ENCODE measurements around the gene ENTPD6. TPM values are rescaled to one million over a fixed set of nuclear protein-coding genes. Genes with fewer than 3 reads are reported as not detected.

ENTPD6 gene
- total and polyA plus RNA-seq, 2 experiments from 2014 or later: 32.9 to 50.4 TPM

GRCh38 chr20:25251558-25251957 is 56.0 kb downstream of the ENTPD6 start:
- Histone ChIP-seq H3K27ac (no peak overlapping the region), H3K4me2 (ENCODE audit: unreplicated experiment) (no peak overlapping the region), H3K9me2 (ENCODE audit: insufficient read depth) (no peaks in the 10 kb centered on the region), H3K36me3 (ENCODE audit: low read depth) (peaks cover 4% of the 10 kb centered on the region; the same call in 1 of the 2 replicates), H3K9me3 (ENCODE audit: low read depth) (no peaks in the 10 kb centered on the region), H2AFZ (no peak overlapping the region), H3K4me3 (no peak overlapping the region), H3K9ac (no peak overlapping the region), H3K27me3 (replicated peaks; ENCODE audit: insufficient read depth) (no peaks in the 10 kb centered on the region), H3F3A (ENCODE audit: insufficient read depth) (peaks cover 9% of the 10 kb centered on the region), H4K20me1 (ENCODE audit: insufficient read depth) (no peaks in the 10 kb centered on the region), H3K79me2 (ENCODE audit: insufficient read depth) (peaks cover 81% of the 10 kb centered on the region), H3K4me1 (ENCODE audit: insufficient read depth) (peaks cover 32% of the 10 kb centered on the region)
- 85 to 88% methylated on average over 4 of the region's 4 CpGs for WGBS, 2 experiments (ENCODE audit: low coverage in 1 of 2, low lambda C conversion rate in 2 of 2, missing lambda C conversion rate in 2 of 2)
- TF ChIP-seq EZH2phosphoT487 (IDR thresholded peaks at IDR 0.05; ENCODE audit: insufficient read depth, low read depth): no peak
- in situ Hi-C loops (cut with MboI): no loop called here
- no peak for DNase-seq

DNA sequence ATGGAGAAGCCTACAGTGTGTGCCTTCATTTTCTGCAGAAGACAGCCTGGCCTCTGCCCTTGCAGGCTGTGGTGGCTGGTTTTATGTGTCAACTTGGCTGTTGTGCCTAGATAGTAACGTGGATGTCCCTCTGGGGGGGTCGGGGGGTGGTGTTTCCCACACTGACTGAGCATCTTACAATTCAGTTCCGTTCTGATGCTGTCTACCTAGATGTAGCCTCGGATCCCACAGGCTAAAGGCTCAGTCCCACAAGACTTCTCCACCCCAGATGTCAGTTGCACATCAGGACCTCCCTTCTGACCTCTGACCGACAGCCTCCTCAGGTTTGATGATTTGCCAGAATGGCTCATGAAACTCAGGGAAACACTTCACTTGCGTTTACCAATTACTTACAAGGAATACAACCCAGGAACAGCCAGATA is 56.7 kb downstream of the ENTPD6 start:
- Histone ChIP-seq H3K36me3 (ENCODE audit: low read depth) (peaks cover 4% of the 10 kb centered on the region; the same call in 1 of the 2 replicates), H3K4me3 (no peak overlapping the region), H3K79me2 (ENCODE audit: insufficient read depth) (peaks cover 88% of the 10 kb centered on the region), H3K9ac (no peak overlapping the region), H3K27ac (no peak overlapping the region), H3K27me3 (replicated peaks; ENCODE audit: insufficient read depth) (no peaks in the 10 kb centered on the region), H4K20me1 (ENCODE audit: insufficient read depth) (no peaks in the 10 kb centered on the region), H3K4me1 (ENCODE audit: insufficient read depth) (peaks cover 29% of the 10 kb centered on the region), H3K9me3 (ENCODE audit: low read depth) (no peaks in the 10 kb centered on the region), H2AFZ (no peak overlapping the region), H3F3A (ENCODE audit: insufficient read depth) (peaks cover 9% of the 10 kb centered on the region), H3K4me2 (ENCODE audit: unreplicated experiment) (no peak overlapping the region), H3K9me2 (ENCODE audit: insufficient read depth) (no peaks in the 10 kb centered on the region)
- TF ChIP-seq EZH2 (IDR thresholded peaks at IDR 0.05; ENCODE audit: insufficient read depth, poor library complexity, severe bottlenecking) (no peak), EZH2phosphoT487 (IDR thresholded peaks at IDR 0.05; ENCODE audit: insufficient read depth, low read depth) (no peak)
- in situ Hi-C loops (cut with MboI): no loop called here
- WGBS, 2 experiments (ENCODE audit: low coverage in 1 of 2, low lambda C conversion rate in 2 of 2, missing lambda C conversion rate in 2 of 2): 85 to 89% methylated on average over 6 of the region's 6 CpGs
- no peak for DNase-seq

DNA sequence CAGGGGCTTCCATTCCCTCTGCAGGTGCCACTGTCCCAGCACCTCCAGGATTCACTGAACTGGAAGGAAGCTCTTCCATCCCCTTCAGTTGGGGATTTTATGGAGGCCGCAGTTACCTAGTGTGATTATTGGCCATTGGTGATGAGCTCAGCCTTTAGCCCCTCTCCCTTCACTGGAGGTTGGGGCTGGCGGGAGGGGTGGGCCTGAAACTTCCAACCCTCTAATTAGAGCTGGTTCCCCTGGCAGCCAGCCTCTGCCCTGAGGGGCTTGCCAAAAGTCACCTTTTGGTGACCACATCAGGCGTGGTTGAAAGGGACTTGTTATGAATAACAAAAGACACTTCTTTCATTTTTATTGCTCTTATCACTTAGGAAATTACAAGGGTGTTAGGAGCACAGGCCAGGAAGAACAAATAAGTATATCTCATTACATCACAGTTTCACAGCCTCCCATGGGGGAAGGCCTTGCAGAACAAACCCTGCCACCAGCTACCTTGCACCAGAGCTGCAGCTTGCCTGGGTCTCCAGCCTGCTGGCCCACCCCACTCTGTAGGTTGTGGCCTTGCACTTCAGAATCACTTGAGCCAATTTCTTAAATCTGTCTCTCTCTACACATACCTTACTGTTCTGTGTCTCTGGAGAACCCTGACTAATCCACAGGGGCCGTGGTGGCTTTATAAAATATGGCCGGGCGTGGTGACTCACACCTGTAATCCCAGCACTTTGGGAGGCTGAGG is 57.3 kb downstream of the ENTPD6 start:
- H3K9ac ChIP-seq: no peak overlapping the region
- peaks cover 4% of the 10 kb centered on the region; the same call in 1 of the 2 replicates for H3K36me3 ChIP-seq (ENCODE audit: low read depth)
- no peak for TF ChIP-seq EZH2 (IDR thresholded peaks at IDR 0.05; ENCODE audit: insufficient read depth, poor library complexity, severe bottlenecking)
- TF ChIP-seq EZH2phosphoT487 (IDR thresholded peaks at IDR 0.05; ENCODE audit: insufficient read depth, low read depth): no peak
- no peak overlapping the region for H3K27ac ChIP-seq
- H3K79me2 ChIP-seq (ENCODE audit: insufficient read depth): peaks cover 94% of the 10 kb centered on the region
- H4K20me1 ChIP-seq (ENCODE audit: insufficient read depth): no peaks in the 10 kb centered on the region
- no peaks in the 10 kb centered on the region for H3K9me3 ChIP-seq (ENCODE audit: low read depth)
- peaks cover 29% of the 10 kb centered on the region for H3K4me1 ChIP-seq (ENCODE audit: insufficient read depth)
- H3K4me2 ChIP-seq (ENCODE audit: unreplicated experiment): no peak overlapping the region
- no peak overlapping the region for H2AFZ ChIP-seq
- H3F3A ChIP-seq (ENCODE audit: insufficient read depth): peaks cover 9% of the 10 kb centered on the region
- H3K27me3 ChIP-seq (replicated peaks; ENCODE audit: insufficient read depth): no peaks in the 10 kb centered on the region
- 88 to 94% methylated on average over 6 of the region's 6 CpGs for WGBS, 2 experiments (ENCODE audit: low coverage in 1 of 2, low lambda C conversion rate in 2 of 2, missing lambda C conversion rate in 2 of 2)
- no peaks in the 10 kb centered on the region for H3K9me2 ChIP-seq (ENCODE audit: insufficient read depth)
- in situ Hi-C loops (cut with MboI): no loop called here
- no peak overlapping the region for H3K4me3 ChIP-seq
- DNase-seq: no peak

- Histone ChIP-seq H3F3A (ENCODE audit: insufficient read depth) (peaks cover 7% of the 10 kb centered on the region), H2AFZ (no peak overlapping the region), H3K9ac (no peak overlapping the region), H3K36me3 (ENCODE audit: low read depth) (peaks cover 4% of the 10 kb centered on the region; the same call in 1 of the 2 replicates), H3K4me3 (no peak overlapping the region), H3K9me2 (ENCODE audit: insufficient read depth) (no peaks in the 10 kb centered on the region), H3K4me2 (ENCODE audit: unreplicated experiment) (no peak overlapping the region), H3K27me3 (replicated peaks; ENCODE audit: insufficient read depth) (no peaks in the 10 kb centered on the region), H3K79me2 (ENCODE audit: insufficient read depth) (peaks cover 100% of the 10 kb centered on the region), H3K27ac (no peak overlapping the region), H3K4me1 (ENCODE audit: insufficient read depth) (peaks cover 29% of the 10 kb centered on the region), H3K9me3 (ENCODE audit: low read depth) (no peaks in the 10 kb centered on the region), H4K20me1 (ENCODE audit: insufficient read depth) (no peaks in the 10 kb centered on the region)
- no peak for TF ChIP-seq EZH2 (IDR thresholded peaks at IDR 0.05; ENCODE audit: insufficient read depth, poor library complexity, severe bottlenecking)
- no peak for TF ChIP-seq EZH2phosphoT487 (IDR thresholded peaks at IDR 0.05; ENCODE audit: insufficient read depth, low read depth)
- no peak for DNase-seq
- in situ Hi-C loops (cut with MboI): no loop called here
- 93 to 95% methylated on average over 11 of the region's 11 CpGs for WGBS, 2 experiments (ENCODE audit: low coverage in 1 of 2, low lambda C conversion rate in 2 of 2, missing lambda C conversion rate in 2 of 2)
These were observed 58.2 kb downstream of the ENTPD6 start for GRCh38 chr20:25253606-25254275.
